LNCAP (cell line): ENCODE data around the gene MAPRE3.

ENCODE experiments used
- TF ChIP-seq, protein P1 (sequence below): fragments of 450-650 bp; IDR thresholded peaks from 2 replicates; pipeline ENCODE4 v1.5.1; 2017; ENCODE audit warnings: mild to moderate bottlenecking

The MAPRE3 gene

DNA sequence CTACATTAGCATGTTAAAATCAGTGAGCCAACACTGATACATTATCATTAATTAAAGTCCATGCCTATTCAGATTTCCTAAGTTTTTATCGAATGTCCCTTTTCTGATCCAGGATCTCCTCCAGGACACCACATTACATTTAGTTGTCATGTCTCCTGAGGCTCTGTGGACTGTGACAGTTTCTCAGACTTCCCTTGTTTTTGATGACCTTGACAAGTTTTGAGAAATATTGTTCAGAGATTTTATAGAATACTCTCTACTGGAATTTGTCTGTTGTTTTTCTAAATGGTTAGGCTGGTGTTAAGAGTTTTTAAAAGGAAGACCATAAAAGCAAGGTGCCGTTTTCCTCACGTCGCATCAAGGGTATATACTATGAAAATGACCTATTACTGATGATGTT is 16.3 kb upstream of the MAPRE3 start:
- TF ChIP-seq, protein P1, sequence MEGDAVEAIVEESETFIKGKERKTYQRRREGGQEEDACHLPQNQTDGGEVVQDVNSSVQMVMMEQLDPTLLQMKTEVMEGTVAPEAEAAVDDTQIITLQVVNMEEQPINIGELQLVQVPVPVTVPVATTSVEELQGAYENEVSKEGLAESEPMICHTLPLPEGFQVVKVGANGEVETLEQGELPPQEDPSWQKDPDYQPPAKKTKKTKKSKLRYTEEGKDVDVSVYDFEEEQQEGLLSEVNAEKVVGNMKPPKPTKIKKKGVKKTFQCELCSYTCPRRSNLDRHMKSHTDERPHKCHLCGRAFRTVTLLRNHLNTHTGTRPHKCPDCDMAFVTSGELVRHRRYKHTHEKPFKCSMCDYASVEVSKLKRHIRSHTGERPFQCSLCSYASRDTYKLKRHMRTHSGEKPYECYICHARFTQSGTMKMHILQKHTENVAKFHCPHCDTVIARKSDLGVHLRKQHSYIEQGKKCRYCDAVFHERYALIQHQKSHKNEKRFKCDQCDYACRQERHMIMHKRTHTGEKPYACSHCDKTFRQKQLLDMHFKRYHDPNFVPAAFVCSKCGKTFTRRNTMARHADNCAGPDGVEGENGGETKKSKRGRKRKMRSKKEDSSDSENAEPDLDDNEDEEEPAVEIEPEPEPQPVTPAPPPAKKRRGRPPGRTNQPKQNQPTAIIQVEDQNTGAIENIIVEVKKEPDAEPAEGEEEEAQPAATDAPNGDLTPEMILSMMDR: no peak

DNA sequence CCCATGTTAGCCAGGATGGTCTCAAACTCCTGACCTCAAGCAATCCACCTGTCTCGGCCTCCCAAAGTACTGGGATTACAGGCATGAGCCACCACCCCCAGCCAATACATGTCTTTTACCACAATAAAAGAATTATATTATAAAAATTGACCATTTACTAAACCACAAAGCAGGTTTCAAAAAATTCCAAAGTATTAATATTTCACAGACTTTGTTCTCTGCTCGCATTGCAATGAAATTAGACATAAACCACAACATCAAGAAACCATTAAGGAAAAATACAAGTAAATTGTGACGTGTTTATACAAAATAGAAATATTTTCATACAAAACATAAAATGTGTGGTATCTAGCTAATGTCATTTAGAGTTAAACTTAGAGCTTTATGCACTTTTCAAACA is 13.4 kb upstream of the MAPRE3 start:
- TF ChIP-seq, protein P1: no peak

DNA sequence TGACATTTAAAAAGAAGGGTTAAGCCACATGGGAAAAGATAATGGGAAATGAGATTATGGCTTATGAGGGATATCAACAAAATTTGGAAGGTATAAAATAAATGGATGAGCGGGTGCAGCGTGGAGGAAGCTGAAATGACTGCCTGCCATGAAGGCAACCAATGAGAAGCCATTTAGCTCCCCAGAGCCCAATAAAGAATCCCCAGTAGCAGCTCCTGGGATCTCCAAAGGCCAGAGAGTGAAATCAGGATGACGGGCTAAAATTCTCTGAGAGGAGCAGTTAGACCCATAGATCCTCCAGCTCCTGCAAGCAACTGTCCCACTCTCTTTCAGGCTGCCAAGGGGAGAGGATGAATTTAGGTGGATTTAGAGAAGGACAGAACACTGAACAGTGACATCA is 12.9 kb upstream of the MAPRE3 start:
- TF ChIP-seq, protein P1: no peak

DNA sequence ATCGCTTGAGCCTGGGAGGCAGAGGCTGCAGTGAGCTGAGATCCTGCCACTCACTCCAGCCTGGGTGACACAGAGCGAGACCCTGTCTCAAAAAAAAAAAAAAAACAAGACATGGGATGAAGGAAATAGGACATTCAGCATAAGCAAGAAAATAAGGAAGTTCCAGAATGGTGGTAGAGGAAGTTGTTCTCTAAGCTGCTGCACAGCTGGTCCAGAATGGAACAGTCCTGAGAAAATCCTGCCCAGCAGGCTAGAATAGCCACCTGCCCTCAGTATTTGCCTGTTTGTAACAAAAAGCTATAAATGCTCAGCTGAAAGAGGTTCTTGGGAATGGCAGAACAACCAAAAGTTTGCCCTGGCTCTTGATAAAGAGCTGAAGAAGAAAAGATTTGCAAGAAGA is 11.1 kb upstream of the MAPRE3 start:
- TF ChIP-seq, protein P1: no peak

DNA sequence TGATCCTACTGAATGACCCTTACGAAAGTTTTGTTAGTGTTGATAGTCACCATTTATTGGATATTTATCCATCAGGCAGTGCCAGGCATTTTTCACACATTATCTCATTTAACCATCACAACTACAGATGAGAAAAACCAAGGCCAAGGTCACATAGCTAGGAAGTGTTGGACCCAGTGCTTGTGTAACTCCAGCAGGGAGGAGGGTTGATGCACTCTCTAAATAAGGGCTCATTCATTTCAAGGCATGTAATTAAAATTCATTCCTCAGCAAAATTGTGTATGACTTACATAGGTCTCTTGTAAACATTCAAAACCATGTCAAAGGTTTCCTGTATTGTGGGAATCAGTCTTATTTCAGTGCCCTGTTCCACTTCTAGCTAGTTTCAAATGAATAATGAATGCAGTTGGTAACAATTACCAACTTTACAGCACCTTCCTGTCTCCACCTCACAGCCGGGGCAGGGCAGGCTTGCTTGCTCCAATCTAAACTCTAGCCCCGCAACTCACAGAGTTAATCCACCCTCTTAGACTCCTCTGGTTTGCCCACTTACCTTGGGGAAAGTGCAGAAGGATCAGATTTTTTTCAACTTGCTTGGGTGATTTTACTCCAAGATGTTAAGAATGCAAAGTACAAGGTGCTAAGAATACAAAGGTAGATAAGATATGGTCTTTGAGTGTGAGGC is 5.8 kb upstream of the MAPRE3 start:
- TF ChIP-seq, protein P1: no peak

DNA sequence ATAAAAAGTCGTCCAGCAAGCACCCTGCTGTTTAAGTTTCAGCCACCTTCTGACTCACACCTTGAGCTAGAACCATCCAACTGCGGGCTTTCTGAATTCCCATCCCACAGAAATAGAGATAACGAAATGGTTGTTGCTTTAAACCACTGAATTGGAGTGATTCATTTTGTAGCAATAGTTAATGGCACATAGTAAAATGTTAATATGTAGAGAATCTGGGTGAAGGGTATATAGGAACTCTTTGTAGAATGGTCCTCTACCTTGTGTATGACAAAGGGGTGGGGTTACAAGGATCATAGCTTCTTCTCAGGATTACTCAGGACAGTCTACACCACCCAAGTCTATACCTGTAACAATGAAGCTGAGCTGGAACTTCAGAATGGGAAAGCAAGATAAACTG is 2.4 kb upstream of the MAPRE3 start:
- TF ChIP-seq, protein P1: no peak

DNA sequence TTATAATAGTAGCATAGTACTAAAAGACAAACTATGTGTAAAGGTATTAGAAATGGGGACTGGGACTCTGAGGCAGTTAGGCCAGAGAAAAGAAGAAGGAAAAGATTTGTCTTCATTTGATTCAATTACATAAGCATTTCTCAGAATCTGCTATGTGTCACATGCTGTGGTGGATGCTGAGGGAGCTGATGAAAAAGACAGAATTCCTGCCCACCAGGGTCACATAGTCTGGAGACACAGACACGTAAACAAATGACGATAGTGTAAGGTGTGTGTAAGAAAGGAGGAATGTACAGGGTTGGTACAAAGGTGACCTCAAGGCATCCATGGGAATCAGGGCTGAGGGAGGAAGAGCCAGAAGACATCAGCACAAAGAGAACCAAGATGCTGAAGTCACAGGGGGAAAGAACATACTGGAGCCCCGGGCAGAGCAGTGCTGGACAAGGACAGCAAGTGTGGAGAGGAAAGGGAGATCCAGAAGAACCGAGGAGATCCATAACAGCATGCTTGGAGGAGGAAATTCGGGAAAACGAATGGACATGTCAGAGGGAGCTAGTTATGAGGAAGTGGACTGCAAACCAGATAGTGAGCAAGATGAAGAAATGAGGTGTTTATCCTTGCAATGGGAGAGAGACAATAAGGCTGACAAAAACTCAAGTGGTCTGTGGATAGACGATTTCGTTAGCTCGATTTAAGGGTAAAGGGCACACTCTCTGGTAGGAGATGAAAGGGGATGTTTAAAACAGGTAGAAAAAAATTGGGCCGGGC is 1.2 kb upstream of the MAPRE3 start:
- TF ChIP-seq, protein P1: no peak
